AG04449 (cell line): ENCODE measurements around the gene LCN10.

Experiments used
- CTCF ChIA-PET: fragments of 350-600 bp; formaldehyde crosslinking; extraction: SDS; loops from one replicate; lab custom pipeline; 2021; ENCODE audit warnings: antibody characterized with exemption; lab: Yijun Ruan, JAX
- POLR2A ChIA-PET: fragments of 400-600, 350-600 bp; formaldehyde crosslinking; extraction: SDS; loops from one replicate; lab custom pipeline; 2020; ENCODE audit warnings: antibody characterized with exemption, inconsistent platforms; lab: Yijun Ruan, JAX
- DNase-seq: peaks from one replicate; pipeline ENCODE4 v3.0.0-alpha.2; 2010; ENCODE audit warnings: low read depth, low spot score
- H3K4me3 ChIP-seq: 2 replicates; pipeline ENCODE4 v1.5.1; 2011; ENCODE audit warnings: low read depth, mild to moderate bottlenecking, control low read depth, low read length
- TF ChIP-seq, protein P1 (sequence below): IDR thresholded peaks from one replicate; pipeline ENCODE4 v1.5.1; 2011; ENCODE audit warnings: mild to moderate bottlenecking, moderate library complexity, low read length, control low read depth, inconsistent platforms; ENCODE audit not compliant: insufficient read depth; ENCODE audit errors: missing control alignments

The LCN10 gene

DNA sequence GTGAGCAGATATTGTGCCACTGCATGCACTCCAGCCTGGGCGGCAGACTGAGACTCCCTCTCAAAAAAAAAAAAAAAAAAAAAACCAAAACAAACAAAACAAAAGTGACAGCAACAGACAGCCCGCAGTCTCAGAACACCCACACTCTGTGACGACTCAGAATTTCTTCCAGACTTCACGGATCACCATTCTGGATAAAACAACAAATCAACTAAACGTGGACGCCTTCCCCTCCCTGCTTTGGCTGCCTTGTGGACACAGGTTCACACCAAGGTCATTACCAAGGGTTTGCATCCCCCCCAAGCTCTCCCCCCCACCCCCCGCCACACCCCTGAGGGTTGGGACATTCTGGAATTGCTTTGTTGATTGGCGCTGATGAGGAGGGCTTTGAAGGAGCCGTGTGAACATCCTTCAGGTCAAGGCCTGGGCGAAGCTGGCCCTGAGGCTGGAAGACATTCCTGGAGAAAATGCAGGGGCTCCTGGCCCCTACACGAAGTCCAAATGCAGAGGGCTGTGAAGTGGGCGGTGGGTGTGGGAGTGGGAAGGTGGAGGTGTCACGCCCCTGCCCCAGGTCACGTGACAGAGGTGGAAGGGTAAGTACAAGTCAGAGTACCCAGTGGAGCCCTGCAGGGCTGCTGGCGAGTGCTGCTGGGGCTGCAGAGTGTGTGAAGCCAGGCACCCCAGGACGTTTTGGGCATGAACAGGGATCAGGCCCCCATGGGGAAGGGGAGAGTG, 10.1 kb downstream of the LCN10 start:
- DNase-seq = no peak
- H3K4me3 ChIP-seq = no peak overlapping the region
- CTCF ChIA-PET = no interaction called here
- POLR2A ChIA-PET = no interaction called here
- TF ChIP-seq, protein P1, sequence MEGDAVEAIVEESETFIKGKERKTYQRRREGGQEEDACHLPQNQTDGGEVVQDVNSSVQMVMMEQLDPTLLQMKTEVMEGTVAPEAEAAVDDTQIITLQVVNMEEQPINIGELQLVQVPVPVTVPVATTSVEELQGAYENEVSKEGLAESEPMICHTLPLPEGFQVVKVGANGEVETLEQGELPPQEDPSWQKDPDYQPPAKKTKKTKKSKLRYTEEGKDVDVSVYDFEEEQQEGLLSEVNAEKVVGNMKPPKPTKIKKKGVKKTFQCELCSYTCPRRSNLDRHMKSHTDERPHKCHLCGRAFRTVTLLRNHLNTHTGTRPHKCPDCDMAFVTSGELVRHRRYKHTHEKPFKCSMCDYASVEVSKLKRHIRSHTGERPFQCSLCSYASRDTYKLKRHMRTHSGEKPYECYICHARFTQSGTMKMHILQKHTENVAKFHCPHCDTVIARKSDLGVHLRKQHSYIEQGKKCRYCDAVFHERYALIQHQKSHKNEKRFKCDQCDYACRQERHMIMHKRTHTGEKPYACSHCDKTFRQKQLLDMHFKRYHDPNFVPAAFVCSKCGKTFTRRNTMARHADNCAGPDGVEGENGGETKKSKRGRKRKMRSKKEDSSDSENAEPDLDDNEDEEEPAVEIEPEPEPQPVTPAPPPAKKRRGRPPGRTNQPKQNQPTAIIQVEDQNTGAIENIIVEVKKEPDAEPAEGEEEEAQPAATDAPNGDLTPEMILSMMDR = no peak

- CTCF ChIA-PET = interaction anchor here (0.7 to 4.1 kb wide), 10 partner anchors 15 to 242 kb away, joined by 3 to 27 read pairs (median 4); partner anchors contain the start of gene LCN8
- no peak overlapping the region for H3K4me3 ChIP-seq
- TF ChIP-seq, protein P1 = no peak
- DNase-seq = no peak
- POLR2A ChIA-PET = no interaction called here
Measured at GRCh38 chr9:136729926-136730325, 12.8 kb downstream of the LCN10 start.

GRCh38 chr9:136729144-136729543, 13.6 kb downstream of the LCN10 start:
- ChIA-PET CTCF (interaction anchor here (0.8 to 4.1 kb wide), 15 partner anchors 9 to 245 kb away, joined by 3 to 27 read pairs (median 4); partner anchors contain the start of genes C8G and LCN8), POLR2A (interaction anchor here (0.8 to 3.5 kb wide), 5 partner anchors 8 to 119 kb away, joined by 3 to 17 read pairs (median 15); no protein-coding TSS in a partner anchor)
- peak overlapping the region; percentile 84 for H3K4me3 ChIP-seq
- no peak for DNase-seq
- TF ChIP-seq, protein P1 = no peak

- POLR2A ChIA-PET = interaction anchor here (0.6 to 3.5 kb wide), 27 partner anchors 9 to 403 kb away, joined by 3 to 17 read pairs (median 5); partner anchors contain the start of genes LCN8, MAN1B1 and TMEM141
- TF ChIP-seq, protein P1 = no peak
- CTCF ChIA-PET = interaction anchor here (0.8 to 4.1 kb wide), 16 partner anchors 9 to 245 kb away, joined by 3 to 27 read pairs (median 5); partner anchors contain the start of genes C8G, LCN10 and LCN8
- H3K4me3 ChIP-seq = peak overlapping the region; percentile 84
- no peak for DNase-seq
Measured at GRCh38 chr9:136728548-136729123, 14.1 kb downstream of the LCN10 start.

DNA sequence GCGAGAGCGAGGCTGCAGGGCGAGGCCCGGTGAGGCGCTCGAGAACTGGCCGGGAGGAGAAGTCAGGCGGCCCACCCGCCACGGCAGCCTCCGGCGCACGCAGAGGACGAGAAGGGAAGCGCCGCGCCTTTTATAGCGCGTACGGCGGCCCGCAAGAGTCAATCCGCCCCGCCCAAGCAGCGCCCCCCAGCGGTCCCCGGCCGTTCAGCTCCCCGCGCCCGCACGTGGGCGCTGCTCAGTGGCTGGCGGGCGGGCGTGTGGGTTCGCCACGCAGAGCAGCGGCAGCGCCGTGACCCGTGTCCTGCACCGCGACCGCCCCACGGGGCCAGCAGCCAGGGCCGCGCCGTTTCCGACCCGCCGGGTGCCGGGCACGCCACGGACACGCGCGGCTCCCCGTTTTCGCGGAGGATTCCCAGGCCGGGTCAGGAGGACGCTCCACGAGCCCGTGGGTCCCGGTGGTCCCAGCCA, 14.6 kb downstream of the LCN10 start:
- ChIA-PET POLR2A (interaction anchor here (0.6 to 3.5 kb wide), 28 partner anchors 9 to 616 kb away, joined by 3 to 17 read pairs (median 4); partner anchors contain the start of genes LCN10, LCN8, MAN1B1 and TMEM141), CTCF (interaction anchor here (1.0 to 4.1 kb wide), 13 partner anchors 9 to 244 kb away, joined by 3 to 27 read pairs (median 6); partner anchors contain the start of genes C8G, LCN10 and LCN8)
- TF ChIP-seq, protein P1 = peak; percentile 97
- peak overlapping the region; percentile 84 for H3K4me3 ChIP-seq
- DNase-seq = peak; percentile 40
